Ishikawa (cell line): ENCODE measurements around the gene GLRA1.

Source experiments
- CREB1 ChIP-seq: IDR thresholded peaks from 2 replicates; pipeline ENCODE4 v1.6.1; 2012; ENCODE audit warnings: low read depth
- EGR1 ChIP-seq: IDR thresholded peaks from 2 replicates; pipeline ENCODE4 v1.6.1; 2012
- MAX ChIP-seq: IDR thresholded peaks from 2 replicates; pipeline ENCODE4 v1.6.1; 2012
- NFIC ChIP-seq: IDR thresholded peaks from 2 replicates; pipeline ENCODE4 v1.6.1; 2012

GRCh38 chr5:151926188-151926587 lies 1.5 kb upstream of the GLRA1 start:
- TF ChIP-seq NFIC: no peak
- TF ChIP-seq MAX: no peak
- no peak for TF ChIP-seq CREB1
- no peak for TF ChIP-seq EGR1
